NCI-H446 (cell line): ENCODE results near the gene DNAJA4.
A peak's percentile ranks its signal among the peaks of the same experiment; 100 is the strongest.

Source experiments
- DNase-seq, 2 experiments: peaks; one replicate each; lab custom pipeline; 2025; lab: John Stamatoyannopoulos, UW

Gene DNAJA4

DNA sequence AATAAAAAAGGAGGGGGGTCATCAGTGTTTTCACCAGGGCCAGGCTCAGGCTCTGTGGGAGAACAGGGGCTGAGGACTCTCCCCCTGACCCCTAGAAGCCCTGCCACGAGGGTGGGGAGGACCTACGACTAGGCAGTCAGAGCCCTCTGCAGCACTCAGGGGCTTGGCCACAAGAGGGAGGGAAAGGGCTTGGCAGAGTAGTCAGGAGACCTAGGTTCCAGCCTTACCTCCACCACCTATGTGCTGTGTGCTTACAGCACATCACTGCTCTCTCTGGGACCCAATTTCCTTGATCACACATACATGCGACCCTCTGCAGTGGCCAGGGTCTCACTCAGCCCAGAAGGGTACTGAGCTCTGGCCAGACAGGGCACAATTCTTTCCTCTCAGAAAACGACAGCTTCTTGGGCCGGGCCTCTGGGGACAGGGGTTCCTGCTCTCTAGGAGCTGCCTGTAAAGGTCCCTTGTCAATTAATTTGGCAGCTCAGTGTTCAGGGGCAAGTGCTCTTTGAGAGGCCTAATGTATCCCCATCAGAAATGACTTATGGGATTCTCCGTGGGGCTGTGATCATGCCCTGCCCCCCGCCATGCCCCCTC, 51.4 kb downstream of the DNAJA4 start:
- DNase-seq = no peak

DNA sequence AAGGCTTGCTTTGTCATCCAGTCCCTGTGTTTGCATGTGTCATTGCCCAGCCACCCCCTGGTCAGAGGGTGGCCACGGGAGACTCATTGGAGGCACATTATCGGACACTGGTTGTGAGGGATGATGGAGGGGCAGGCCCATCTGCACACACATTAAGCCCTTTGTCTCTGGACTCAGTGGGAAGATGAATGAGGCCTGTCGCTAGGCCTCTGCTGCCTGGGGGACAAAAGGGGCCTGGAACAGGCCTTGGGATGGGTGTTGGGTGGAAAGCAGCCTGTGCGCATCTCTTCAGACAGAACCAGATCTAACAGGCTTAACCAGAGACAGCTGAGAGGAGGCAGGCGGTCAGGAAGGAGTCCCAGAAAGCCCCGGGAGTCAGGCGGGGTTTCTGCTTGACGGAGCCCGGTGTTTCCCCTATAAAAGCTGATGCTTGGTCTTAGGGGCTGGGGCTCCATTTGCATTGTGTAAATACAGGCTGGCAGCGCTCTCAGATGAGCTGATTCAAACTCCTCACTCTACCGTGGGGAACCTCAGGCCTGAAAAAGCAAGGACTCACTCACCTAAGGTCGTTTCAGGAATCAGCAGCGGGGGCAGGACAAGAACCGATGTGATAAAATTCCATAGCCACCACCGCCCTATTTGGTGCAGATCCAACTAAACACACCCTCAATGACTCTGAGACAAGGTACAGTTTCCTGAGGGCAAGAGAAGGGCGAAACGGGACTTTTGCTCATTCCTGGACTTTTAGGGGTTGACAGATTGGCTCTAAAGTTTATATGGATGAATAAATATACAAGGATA, 52.1 kb downstream of the DNAJA4 start:
- DNase-seq = no peak

DNA sequence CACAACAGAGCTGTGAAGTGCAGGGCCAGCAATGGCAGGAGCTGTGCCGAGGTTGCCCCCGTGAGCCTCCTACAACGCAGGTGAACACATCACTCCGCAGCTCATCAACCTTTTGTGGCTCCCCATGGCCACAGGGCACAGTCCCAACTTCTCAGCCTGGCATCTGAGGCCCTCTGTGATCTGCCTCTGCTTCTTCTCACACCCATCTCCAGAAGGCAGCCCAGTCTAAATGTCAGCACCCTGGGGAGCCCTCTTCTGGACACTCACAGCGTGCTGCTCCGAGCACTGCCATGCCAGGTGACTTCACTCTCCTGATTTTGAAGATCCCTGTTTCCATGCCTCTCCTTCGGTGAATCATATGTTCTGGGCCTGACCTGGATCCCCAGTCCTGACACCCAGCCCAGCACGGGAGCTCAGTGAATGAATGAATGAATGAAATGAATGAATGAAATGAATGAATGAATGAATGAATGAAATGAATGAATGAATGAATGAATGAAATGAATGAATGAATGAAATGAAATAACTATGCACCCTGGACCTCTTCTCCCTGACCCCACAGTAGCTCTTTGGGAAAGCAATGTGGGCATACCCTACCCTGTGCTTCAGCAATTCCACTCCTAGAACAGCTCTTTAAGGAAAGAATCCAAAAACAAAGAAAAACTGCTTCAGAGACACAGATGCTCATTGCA, 52.9 kb downstream of the DNAJA4 start:
- no peak for DNase-seq

DNA sequence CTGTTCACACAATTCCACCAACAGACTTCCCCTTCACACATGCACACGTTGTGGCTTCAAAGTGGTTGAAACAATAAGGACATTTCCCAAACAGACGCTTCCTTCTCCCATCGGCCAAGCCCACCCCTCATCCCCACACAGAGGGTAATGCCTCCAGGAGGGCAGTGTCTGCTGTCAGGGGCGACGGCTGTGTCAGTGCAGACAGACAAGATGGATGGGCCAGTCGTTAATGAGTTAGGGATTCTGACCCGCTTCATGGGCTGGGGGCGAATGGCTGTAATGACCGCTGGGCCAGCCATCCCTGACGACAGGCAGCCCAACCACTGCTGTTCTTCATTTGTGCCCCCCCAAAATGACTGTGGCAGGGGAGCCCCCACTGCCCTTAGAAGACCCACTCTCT, 55.2 kb downstream of the DNAJA4 start:
- no peak for DNase-seq

DNA sequence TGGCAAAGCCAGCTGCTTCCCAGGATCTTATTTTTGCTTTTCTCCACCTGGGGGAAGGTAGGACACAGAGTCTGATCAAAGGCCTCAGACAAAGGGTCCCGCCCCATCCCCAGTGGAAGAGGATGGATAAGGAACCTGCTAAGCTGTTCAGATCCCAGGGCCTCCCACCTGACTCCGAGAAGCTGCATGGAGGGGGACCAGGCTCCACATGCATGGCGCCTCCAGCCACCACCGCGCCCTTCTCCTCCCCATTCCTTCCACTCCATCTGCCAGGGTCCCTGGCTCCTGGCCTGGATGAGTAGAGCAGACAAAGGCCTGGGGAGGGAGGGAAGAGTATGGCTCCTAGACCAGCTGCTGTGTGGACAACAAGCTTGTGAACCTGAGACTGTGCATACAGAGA, 55.8 kb downstream of the DNAJA4 start:
- DNase-seq = peak in 1 of 2 experiments; percentile 7

DNA sequence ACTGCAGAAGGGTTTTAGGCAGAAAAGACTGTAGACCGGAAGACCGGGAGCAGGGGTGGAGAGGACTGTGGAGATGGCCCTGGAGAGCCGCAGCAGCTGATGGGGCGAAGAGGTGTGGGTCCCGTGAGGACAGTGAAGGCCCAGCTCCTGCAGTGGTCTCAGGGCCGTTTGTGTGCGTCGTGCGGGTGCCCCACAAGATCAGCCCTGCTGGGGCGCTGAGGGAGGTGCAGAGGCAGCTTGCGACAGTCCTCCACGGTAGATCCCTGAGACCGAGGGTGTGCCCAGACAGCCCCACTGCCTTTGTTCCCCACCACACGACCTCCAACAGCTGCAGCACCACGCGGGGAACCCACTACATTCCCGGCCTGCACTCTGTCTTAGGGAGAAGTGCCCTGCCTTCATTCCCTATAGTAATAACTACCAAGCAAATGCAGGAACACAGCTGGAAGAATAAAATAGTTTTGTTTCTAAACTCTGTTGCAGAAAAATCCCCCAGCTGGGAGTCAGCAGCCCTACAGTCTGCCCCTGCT, 56.7 kb downstream of the DNAJA4 start:
- DNase-seq = no peak

DNA sequence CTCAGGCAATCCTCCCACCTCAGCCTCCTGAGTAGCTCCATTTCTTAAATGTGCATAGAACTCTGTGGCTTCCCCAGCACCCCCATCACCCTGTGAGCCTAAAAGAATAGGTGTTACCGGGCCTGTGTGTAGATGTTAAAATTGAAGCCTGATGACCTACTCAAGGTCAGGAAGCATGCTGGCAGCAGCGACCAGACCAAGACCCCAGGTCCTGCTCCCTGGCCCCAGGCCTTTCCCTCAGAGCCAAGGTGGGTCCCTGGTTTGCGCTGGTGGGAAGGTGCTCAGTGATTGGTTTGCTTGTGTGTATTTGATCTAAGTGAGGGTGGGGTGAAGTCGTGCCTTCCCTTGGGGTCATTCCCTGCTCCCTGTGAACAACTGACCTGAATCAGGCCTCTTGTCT, 57.4 kb downstream of the DNAJA4 start:
- DNase-seq = no peak

DNA sequence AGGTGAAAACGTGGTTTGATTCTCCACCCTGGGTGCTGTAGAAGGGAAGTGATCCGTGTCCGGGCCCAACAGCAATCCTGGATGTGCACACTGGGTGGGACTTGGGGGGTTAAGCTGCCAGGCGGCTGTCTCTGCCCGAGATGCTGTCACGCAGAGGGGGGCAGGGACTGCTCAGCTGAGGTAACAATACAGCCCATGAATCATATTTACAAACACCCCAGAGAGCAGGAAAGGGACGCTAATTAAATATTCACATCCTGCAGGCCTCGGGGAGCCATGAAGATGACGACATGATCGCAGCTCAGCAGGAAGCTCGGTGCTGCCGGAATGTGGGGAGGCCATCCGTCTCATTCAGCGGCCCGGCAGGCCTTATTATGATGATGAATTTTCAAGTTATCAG, 57.9 kb downstream of the DNAJA4 start:
- DNase-seq = no peak

DNA sequence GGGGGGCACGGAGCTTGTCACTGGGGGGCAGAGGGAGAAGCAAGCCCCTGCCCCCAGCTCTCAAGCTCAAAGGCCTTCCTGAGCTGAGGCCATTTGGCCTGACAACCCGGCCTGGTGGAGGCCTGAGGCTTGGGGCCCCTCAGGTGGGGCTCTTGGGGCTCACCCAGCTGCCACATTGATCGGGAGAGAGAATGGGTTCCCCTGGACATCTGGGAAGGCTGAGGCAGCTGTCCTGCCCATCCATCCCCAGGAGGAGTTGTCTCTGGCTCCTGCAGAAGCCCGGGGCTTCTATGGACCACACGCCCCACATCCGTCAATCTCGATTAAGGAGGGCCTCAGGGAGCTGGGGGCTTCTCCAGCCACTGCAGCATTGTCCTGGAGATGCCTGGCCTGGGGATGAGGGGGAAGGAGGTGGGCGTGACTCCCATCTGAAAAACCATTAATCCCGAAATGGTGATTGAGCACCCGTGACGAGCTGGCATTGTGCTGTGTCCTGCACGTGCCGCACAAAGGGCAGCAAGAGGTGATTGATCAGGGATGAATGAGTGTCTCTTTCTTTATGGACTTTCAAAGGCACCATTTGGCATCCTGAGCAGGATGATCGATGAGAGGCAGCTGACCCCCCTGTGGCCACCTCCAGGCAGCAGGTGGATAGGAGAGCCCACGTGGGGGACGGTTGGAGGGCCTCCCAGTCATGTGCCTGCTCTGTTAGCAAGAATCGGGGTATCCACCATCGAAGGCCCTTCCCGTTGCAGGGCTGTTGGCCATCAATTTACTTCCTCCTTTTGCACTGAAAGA, 58.6 kb downstream of the DNAJA4 start:
- no peak for DNase-seq

DNA sequence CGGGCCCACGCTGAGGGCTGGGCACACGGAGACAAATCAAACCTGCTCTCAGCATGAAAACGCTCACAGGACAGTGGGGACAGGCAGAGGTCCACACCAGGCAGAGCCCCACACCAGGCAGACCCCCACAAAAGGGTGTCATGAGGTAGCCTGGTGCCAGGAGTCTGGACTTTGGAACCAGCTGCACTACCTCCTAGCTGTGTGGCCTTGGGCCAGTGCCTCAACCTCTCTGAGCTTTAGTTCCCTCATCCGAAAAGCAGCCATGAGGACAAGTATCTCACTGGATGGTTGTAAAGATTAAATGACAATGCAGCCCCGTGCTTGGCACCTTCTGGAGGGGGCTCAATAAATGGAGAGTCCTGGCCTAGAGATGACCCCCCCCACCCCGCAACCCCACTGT, 59.3 kb downstream of the DNAJA4 start:
- no peak for DNase-seq

DNA sequence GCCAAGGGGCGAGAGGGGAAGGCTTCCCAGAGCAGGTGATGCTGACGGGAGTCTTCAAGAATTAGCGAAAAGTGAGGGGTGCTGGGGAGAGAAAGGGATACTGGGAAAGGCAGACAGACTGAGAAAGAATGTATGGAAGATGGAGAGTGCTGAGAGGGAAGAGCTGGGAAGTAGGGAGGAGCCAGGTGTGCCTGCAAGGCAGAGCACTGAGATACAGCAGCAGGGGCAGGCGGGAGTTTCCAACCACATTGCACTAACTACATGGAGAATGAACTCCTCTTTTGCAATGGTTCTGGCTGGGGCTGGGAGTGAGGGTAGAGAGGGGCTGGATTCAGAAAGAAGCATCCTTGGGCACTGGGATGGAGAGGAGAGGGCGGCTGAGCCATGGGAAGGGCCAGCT, 59.8 kb downstream of the DNAJA4 start:
- DNase-seq = no peak

DNA sequence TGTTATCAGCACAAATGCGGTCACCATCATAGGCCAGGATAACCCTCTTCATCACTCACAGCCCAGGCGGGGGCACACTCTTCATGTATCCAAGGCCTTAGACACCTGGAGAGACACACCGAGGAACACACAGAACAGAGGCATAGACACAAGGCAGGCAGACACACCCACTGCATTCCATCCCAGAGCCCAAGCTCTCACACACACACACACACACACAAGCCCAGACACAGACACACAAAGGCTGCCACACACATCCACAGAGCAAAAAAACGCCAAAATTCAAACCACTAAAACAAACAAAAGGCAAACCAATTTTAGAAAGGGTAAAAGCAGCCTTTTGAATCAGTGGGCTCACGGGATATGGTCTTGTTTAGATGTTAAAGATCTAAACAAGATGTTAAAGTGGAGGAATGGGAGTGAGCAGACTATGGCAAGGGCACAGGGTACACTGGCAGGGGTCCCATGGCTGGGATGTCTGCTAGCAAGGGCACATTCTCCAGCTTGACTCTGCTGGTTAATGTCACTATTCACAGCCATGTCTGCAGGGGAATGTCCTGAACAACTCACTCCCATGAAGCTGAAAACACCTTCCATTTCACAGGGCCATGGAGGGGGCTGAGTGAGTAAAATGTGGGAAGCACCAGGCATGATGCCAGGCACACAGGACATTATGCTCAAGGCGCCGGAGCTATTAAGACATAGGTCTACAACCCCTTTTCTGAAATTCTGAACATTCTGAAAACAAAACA, 60.9 kb downstream of the DNAJA4 start:
- DNase-seq = no peak

DNA sequence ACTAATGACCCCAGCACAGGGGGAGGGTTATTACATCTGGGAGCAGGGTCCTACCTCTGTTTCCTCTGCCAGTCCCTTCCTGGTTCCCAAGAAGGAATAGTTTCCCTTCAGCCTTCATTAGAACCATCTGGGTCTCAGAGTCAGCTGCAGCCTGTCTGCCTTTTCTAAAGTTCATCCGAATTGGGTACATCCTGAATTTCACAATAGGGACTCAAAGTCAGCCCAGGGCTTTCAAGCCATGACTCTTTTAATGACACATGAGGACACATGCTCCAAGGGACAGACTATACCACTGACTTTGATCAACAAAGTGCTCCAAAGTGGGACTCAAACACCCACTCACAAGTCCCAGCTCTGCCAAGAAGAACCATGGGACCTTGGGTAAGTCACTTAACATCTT, 63.1 kb downstream of the DNAJA4 start:
- no peak for DNase-seq

DNA sequence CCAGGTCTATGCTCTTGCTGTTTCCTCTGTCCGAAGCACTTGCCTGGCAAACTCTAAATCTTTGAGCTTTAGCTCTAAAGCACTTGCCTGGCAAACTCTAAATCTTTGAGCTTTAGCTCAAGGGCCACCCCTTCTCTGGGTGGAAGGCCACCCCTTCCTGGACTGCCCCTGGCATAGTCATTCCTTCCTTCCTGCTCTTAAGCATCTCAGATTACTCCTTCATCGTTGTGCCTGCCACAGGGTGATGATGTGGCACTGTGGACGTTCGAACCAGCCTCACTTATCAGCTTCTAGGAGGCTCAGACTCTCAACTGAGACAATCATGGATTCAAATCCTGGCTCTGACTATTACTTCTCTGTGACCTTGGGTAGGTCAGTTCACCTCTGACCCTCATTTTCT, 65.3 kb downstream of the DNAJA4 start:
- no peak for DNase-seq
